Skeletal muscle satellite cell (primary cell): ENCODE data around the gene ROPN1L. TPM values are rescaled to one million over a fixed set of nuclear protein-coding genes. Genes with fewer than 3 reads are reported as not detected.
"Not testable (repeated sequence)": the region's sequence is repeated elsewhere in the genome, so short reads cannot be mapped to it uniquely, and the experiment has no call there.

Source experiments
- H3K27me3 ChIP-seq: 2 replicates; pipeline ENCODE4 v1.7.0; 2013; ENCODE audit warnings: low read length; ENCODE audit not compliant: control insufficient read depth, insufficient read depth
- H3K36me3 ChIP-seq: 2 replicates; pipeline ENCODE4 v1.7.0; 2013; ENCODE audit warnings: mild to moderate bottlenecking, control low read depth, low read length; ENCODE audit not compliant: insufficient read depth
- H3K4me1 ChIP-seq: 2 replicates; pipeline ENCODE4 v1.7.0; 2013; ENCODE audit warnings: low read length; ENCODE audit not compliant: control insufficient read depth, insufficient read depth
- H3K4me2 ChIP-seq: 2 replicates; pipeline ENCODE4 v1.7.0; 2013; ENCODE audit warnings: mild to moderate bottlenecking, low read length
- H3K4me3 ChIP-seq: 2 replicates; pipeline ENCODE4 v1.7.0; 2013; ENCODE audit warnings: low read length
- H3K9ac ChIP-seq: 2 replicates; pipeline ENCODE4 v1.7.0; 2013; ENCODE audit warnings: mild to moderate bottlenecking, low read depth, low read length, moderate library complexity
- H3K9me3 ChIP-seq: replicated peaks from 2 replicates; pipeline ENCODE4 v1.7.0; 2013; ENCODE audit warnings: mild to moderate bottlenecking, control low read depth, low read length
- total RNA-seq: library from RNA; depleted of rRNA; stranded (reverse); fragments of >200 nt; gene quantifications from 2 replicates; pipeline ENCODE4 v1.2.3, GENCODE V29; 2012; rRNA removed

Gene ROPN1L
- 0.87 and 1.0 TPM in 2 replicates for total RNA-seq

- Histone ChIP-seq H3K27me3 (no peaks in the 10 kb centered on the region), H3K4me3 (peak within 1 kb of the TSS; percentile 75), H3K36me3 (peaks cover 16% of the 10 kb centered on the region), H3K9me3 (no peaks in the 10 kb centered on the region), H3K4me1 (peaks cover 18% of the 10 kb centered on the region), H3K4me2 (peak within 1 kb of the TSS; percentile 92), H3K9ac (peak within 1 kb of the TSS; percentile 73)
Observed at GRCh38 chr5:10441083-10441991, at the start of gene ROPN1L. Gene ROPN1L (plus strand): TSS chr5:10441879. CDS start chr5:10442168, 289 bp downstream.

- Histone ChIP-seq H3K9ac (peak overlapping the region; percentile 6), H3K36me3 (peaks cover 74% of the 10 kb centered on the region)
- H3K4me3 ChIP-seq, H3K9me3 ChIP-seq, H3K27me3 ChIP-seq, H3K4me2 ChIP-seq, H3K4me1 ChIP-seq: not testable (repeated sequence)
Observed at GRCh38 chr5:10392567-10393328, 48.9 kb upstream of the ROPN1L start.

DNA sequence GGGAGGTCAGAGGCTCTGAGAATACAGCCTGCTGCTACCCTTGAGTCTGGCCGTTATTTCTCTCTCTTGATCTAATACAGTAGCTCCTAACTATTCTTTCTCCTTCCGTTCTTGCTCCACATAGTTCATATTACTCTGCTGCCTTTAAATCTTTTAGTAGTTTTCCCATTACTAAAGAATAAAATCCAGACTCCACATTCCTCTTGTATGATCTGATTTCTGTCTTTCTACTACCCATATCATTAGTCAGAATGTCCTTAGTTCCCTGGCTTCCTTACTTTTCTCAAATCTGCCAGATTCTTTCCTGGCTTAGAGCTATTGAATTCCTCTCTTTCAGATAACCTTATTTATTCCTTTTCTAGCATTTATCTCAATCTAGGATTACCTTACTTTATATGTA, 48.2 kb upstream of the ROPN1L start:
- H3K36me3 ChIP-seq, result peaks cover 74% of the 10 kb centered on the region
- no peak overlapping the region for H3K4me3 ChIP-seq
- H3K4me2 ChIP-seq, result no peak overlapping the region
- H3K27me3 ChIP-seq, result no peaks in the 10 kb centered on the region
- H3K9me3 ChIP-seq, result no peaks in the 10 kb centered on the region
- peaks cover 6% of the 10 kb centered on the region for H3K4me1 ChIP-seq
- H3K9ac ChIP-seq, result no peak overlapping the region

GRCh38 chr5:10396552-10396951, 45.1 kb upstream of the ROPN1L start:
- Histone ChIP-seq H3K27me3 (no peaks in the 10 kb centered on the region), H3K4me1 (peaks cover 11% of the 10 kb centered on the region), H3K9ac (no peak overlapping the region), H3K36me3 (peaks cover 62% of the 10 kb centered on the region), H3K4me2 (no peak overlapping the region), H3K9me3 (no peaks in the 10 kb centered on the region), H3K4me3 (no peak overlapping the region)

- Histone ChIP-seq H3K9ac (no peak overlapping the region), H3K36me3 (peaks cover 55% of the 10 kb centered on the region), H3K9me3 (no peaks in the 10 kb centered on the region), H3K27me3 (no peaks in the 10 kb centered on the region), H3K4me1 (peaks cover 5% of the 10 kb centered on the region), H3K4me3 (no peak overlapping the region), H3K4me2 (no peak overlapping the region)
Observed at GRCh38 chr5:10399839-10400238, 41.8 kb upstream of the ROPN1L start.

DNA sequence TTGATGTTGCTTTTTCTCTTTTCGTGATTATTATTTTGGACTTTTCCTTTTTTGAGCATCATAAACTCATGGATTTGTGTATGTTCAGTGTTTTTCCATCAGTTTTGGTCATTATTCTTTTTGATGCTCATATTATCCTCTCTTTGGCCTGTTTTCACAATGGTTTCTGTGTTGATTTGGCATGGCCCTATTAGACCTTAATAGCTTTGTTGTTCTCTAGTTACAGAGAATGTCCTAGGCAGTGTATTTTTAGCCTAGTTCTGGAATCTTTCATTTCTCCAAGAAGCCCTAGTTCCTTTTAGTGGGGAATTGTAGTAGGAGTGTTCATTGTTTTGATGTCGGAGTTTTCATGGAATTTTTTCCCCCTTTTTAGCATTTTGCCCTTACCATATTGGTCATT, 41.3 kb upstream of the ROPN1L start:
- no peaks in the 10 kb centered on the region for H3K27me3 ChIP-seq
- H3K4me2 ChIP-seq, result no peak overlapping the region
- H3K4me3 ChIP-seq, result no peak overlapping the region
- peaks cover 5% of the 10 kb centered on the region for H3K4me1 ChIP-seq
- H3K9ac ChIP-seq, result no peak overlapping the region
- H3K9me3 ChIP-seq, result no peaks in the 10 kb centered on the region
- peaks cover 56% of the 10 kb centered on the region for H3K36me3 ChIP-seq

- peaks cover 56% of the 10 kb centered on the region for H3K36me3 ChIP-seq
- H3K9me3 ChIP-seq, result no peaks in the 10 kb centered on the region
- no peak overlapping the region for H3K4me2 ChIP-seq
- H3K4me3 ChIP-seq, result no peak overlapping the region
- peaks cover 5% of the 10 kb centered on the region for H3K4me1 ChIP-seq
- no peaks in the 10 kb centered on the region for H3K27me3 ChIP-seq
- no peak overlapping the region for H3K9ac ChIP-seq
Observed at GRCh38 chr5:10400831-10401230, 40.8 kb upstream of the ROPN1L start.

DNA sequence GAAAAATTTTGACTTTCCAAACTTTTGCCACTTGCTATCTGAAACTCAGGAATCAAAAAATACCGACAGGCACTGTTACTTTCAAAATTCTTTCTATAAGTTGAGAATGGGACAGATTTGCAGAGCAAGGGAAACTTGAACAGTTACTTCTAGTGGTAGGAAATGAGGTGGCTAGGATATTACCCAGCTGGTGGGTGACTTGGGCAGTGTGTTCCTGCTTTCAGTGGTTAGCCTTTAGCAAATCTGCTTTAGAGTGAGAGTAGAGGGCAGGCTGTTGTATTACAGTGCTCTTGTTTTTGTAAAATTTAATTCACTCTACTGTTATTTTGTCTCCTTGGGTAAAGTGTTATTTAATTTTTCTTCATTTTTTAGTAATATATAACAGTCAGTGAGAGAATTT, 40.2 kb upstream of the ROPN1L start:
- Histone ChIP-seq H3K4me1 (peaks cover 5% of the 10 kb centered on the region), H3K9me3 (no peaks in the 10 kb centered on the region), H3K4me3 (no peak overlapping the region), H3K27me3 (no peaks in the 10 kb centered on the region), H3K9ac (no peak overlapping the region), H3K4me2 (no peak overlapping the region), H3K36me3 (peaks cover 56% of the 10 kb centered on the region)

GRCh38 chr5:10403829-10404228, 37.9 kb upstream of the ROPN1L start:
- peaks cover 5% of the 10 kb centered on the region for H3K4me1 ChIP-seq
- peaks cover 57% of the 10 kb centered on the region for H3K36me3 ChIP-seq
- H3K4me2 ChIP-seq, result no peak overlapping the region
- H3K9me3 ChIP-seq, result no peaks in the 10 kb centered on the region
- H3K4me3 ChIP-seq, result no peak overlapping the region
- no peaks in the 10 kb centered on the region for H3K27me3 ChIP-seq
- H3K9ac ChIP-seq, result no peak overlapping the region

- no peaks in the 10 kb centered on the region for H3K9me3 ChIP-seq
- no peaks in the 10 kb centered on the region for H3K4me1 ChIP-seq
- H3K27me3 ChIP-seq, result no peaks in the 10 kb centered on the region
- H3K36me3 ChIP-seq, result peaks cover 75% of the 10 kb centered on the region
- H3K4me2 ChIP-seq, result no peak overlapping the region
- no peak overlapping the region for H3K4me3 ChIP-seq
- H3K9ac ChIP-seq, result no peak overlapping the region
Observed at GRCh38 chr5:10406651-10407050, 35.0 kb upstream of the ROPN1L start.

GRCh38 chr5:10409504-10409903, 32.2 kb upstream of the ROPN1L start:
- H3K4me2 ChIP-seq, result no peak overlapping the region
- H3K9ac ChIP-seq, result no peak overlapping the region
- peaks cover 90% of the 10 kb centered on the region for H3K36me3 ChIP-seq
- no peaks in the 10 kb centered on the region for H3K4me1 ChIP-seq
- H3K27me3 ChIP-seq, result no peaks in the 10 kb centered on the region
- no peak overlapping the region for H3K4me3 ChIP-seq
- H3K9me3 ChIP-seq, result no peaks in the 10 kb centered on the region
